SW 1271 (cell line): ENCODE data around the gene CTSA.
"Not testable (repeated sequence)": the region's sequence is repeated elsewhere in the genome, so short reads cannot be mapped to it uniquely, and the experiment has no call there.

Source experiments
- DNase-seq, 2 experiments: peaks; one replicate each; lab custom pipeline; 2025; lab: John Stamatoyannopoulos, UW

The CTSA gene

GRCh38 chr20:45866454-45866853 is 24.7 kb upstream of the CTSA start:
- DNase-seq: no peak

- DNase-seq: no peak
Measured at GRCh38 chr20:45867136-45867818, 23.9 kb upstream of the CTSA start.

- peak in 1 of 2 experiments; percentile 63 for DNase-seq
Measured at GRCh38 chr20:45867819-45868176, 23.3 kb upstream of the CTSA start.

- no peak for DNase-seq
Measured at GRCh38 chr20:45872626-45873025, 18.5 kb upstream of the CTSA start.

- no peak for DNase-seq
Measured at GRCh38 chr20:45873409-45874103, 17.6 kb upstream of the CTSA start.

- DNase-seq: not testable (repeated sequence)
Measured at GRCh38 chr20:45874104-45874481, 17.0 kb upstream of the CTSA start.

- no peak for DNase-seq
Measured at GRCh38 chr20:45874576-45874975, 16.6 kb upstream of the CTSA start.

GRCh38 chr20:45878076-45878761 is 12.9 kb upstream of the CTSA start:
- DNase-seq: no peak

GRCh38 chr20:45880988-45881788 is 9.9 kb upstream of the CTSA start, which contains the start of gene ZSWIM1:
ZSWIM1 (plus strand) TSS chr20:45881227; CDS start chr20:45882593, 1,366 bp downstream.
- peak; percentile 96 to 98 for DNase-seq

- no peak for DNase-seq
Measured at GRCh38 chr20:45882469-45883099, 8.6 kb upstream of the CTSA start.

GRCh38 chr20:45883100-45883469 is 8.1 kb upstream of the CTSA start:
- no peak for DNase-seq

- no peak for DNase-seq
Measured at GRCh38 chr20:45886590-45887345, 4.4 kb upstream of the CTSA start.

GRCh38 chr20:45887346-45887715 is 3.8 kb upstream of the CTSA start, which contains the start of gene SPATA25:
SPATA25 (minus strand) TSS chr20:45887622; CDS start chr20:45887590, 32 bp downstream.
- DNase-seq: no peak

- no peak for DNase-seq
Measured at GRCh38 chr20:45888681-45889080, 2.5 kb upstream of the CTSA start.

- DNase-seq: peak; percentile 34 to 71
Measured at GRCh38 chr20:45890077-45890984, 804 bp upstream of the CTSA start.

GRCh38 chr20:45892049-45892825 is 1.1 kb downstream of the CTSA start:
- peak; percentile 14 to 19 for DNase-seq

GRCh38 chr20:45892828-45893500 is 1.8 kb downstream of the CTSA start:
- DNase-seq: no peak

- DNase-seq: no peak
Measured at GRCh38 chr20:45893831-45894230, 2.7 kb downstream of the CTSA start.

- DNase-seq: no peak
Measured at GRCh38 chr20:45894797-45895196, 3.7 kb downstream of the CTSA start.
